Uterus (tissue), 4 donors: Measurements from ENCODE around the gene C4orf50. TPM values are rescaled to one million over a fixed set of nuclear protein-coding genes. Genes with fewer than 3 reads are reported as not detected.

ENCODE experiments used
- DNase-seq, 2 donors: peaks; one replicate each; pipeline ENCODE4 v3.0.0-alpha.2; 2019 to 2020
- H3K27ac ChIP-seq, 2 donors: fragments of 200-600 bp; sonication (generic); 1 replicate in 1 of 2; 2 replicates in 1 of 2; pipeline ENCODE4 v1.5.1; 2016 to 2018
- H3K27me3 ChIP-seq, 2 donors: fragments of 200-600 bp; sonication (generic); one replicate each; pipeline ENCODE4 v1.5.1; 2018 to 2019; ENCODE audit warnings: control low read depth in 1 of 2
- H3K36me3 ChIP-seq, 2 donors: fragments of 200-600 bp; sonication (generic); one replicate each; pipeline ENCODE4 v1.5.1; 2019; ENCODE audit warnings: control low read depth in 1 of 2
- H3K4me1 ChIP-seq, 2 donors: fragments of 200-600 bp; sonication (generic); one replicate each; pipeline ENCODE4 v1.5.1; 2018 to 2019; ENCODE audit warnings: control low read depth in 1 of 2
- H3K4me3 ChIP-seq, 2 donors: fragments of 200-600 bp; sonication (generic); 1 replicate in 1 of 2; 2 replicates in 1 of 2; pipeline ENCODE4 v1.5.1; 2018 to 2019; ENCODE audit warnings: mild to moderate bottlenecking in 1 of 2
- H3K9me3 ChIP-seq, 2 donors: fragments of 200-600 bp; sonication (generic); one replicate each; pipeline ENCODE4 v1.5.1; 2019; ENCODE audit warnings: control low read depth in 1 of 2
- POLR2A ChIP-seq, 2 donors: fragments of 450-650 bp; IDR thresholded peaks; one replicate each; pipeline ENCODE4 v1.6.1; 2016; ENCODE audit warnings: antibody characterized with exemption in 2 of 2, mild to moderate bottlenecking in 1 of 2, moderate library complexity in 1 of 2
- intact Hi-C: fragments of 100-400 bp; cut with DNase I; formaldehyde crosslinking; loops from one replicate; pipeline ENCODE4 v1.15.1; 2023; ENCODE audit warnings: low total_unique reads
- total RNA-seq, 4 donors: library from RNA; depleted of rRNA in 3 of 4; stranded (reverse); fragments of >200 nt in 3 of 4; gene quantifications; one replicate each; pipeline versions ENCODE4 v1.1.0 to v1.2.4, GENCODE V29; 2014 to 2023
- TF ChIP-seq, protein P1 (sequence below), 4 experiments: fragments of 200-600 bp in 2 of 4; fragments of 450-650 bp in 2 of 4; sonication (generic) in 2 of 4; IDR thresholded peaks; one replicate each; pipeline ENCODE4 v1.5.1; 2016 to 2019; ENCODE audit warnings: antibody characterized with exemption in 4 of 4, mild to moderate bottlenecking in 2 of 4, moderate library complexity in 1 of 4
- donor health status: DM: yes; HTN: yes; CAD: no.

Gene C4orf50
- total RNA-seq, 4 donors from 2014 or later, result under 0.01 to 0.07 TPM; not detected in 2

DNA sequence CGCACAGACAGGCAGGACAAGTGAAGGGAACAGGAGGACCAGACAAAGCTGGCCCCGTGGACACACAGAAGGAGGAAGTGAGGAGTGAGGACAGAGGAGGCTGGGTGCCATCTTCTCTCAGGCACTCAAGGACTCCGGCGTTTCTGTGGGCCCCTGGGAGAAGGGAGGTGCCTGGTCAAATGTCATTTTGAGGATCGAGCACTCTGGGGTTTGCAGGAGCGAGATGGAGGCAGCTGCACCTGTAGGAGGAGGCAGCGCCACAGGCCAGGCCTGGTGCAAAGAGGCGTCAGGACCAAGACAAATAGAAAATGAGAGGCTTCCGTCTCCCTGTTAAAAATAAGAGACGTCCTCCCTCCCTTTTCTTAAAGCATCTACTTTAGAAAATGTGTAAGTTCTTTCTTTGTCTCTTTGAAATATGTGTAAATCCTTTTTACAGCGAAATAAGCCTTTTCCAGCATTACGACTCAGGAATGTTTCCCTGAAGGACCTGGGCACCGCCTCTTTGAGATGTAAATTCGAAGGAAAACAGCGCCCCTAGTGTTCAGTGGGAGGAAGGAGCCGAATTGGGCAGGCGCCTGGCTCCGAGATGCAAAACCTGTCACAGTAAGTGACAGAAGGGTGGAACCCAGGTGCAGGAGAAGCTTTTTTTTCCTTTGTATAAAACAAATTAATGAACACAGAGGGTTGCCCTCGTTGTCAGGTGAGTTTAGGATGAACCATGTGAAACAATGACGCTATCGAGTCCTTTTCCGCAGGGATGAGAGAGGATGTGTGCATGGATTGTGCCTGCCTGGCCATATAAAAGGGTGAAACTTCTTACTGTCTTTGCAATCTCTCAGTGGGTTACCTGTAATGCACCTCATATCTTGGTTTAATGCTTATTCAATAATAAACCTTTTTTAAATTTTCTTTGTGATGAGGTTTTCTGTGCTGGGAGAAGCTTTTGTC is 1.4 kb upstream of the C4orf50 start:
- Histone ChIP-seq H3K4me1 (no peaks in the 10 kb centered on the region), H3K36me3 (no peaks in the 10 kb centered on the region), H3K27me3 (no peaks in the 10 kb centered on the region), H3K4me3 (no peak overlapping the region), H3K9me3 (no peaks in the 10 kb centered on the region), H3K27ac (no peak overlapping the region)
- peak in 1 of 2 donors; percentile 24 for DNase-seq
- intact Hi-C loops, result no loop called here
- TF ChIP-seq, protein P1, sequence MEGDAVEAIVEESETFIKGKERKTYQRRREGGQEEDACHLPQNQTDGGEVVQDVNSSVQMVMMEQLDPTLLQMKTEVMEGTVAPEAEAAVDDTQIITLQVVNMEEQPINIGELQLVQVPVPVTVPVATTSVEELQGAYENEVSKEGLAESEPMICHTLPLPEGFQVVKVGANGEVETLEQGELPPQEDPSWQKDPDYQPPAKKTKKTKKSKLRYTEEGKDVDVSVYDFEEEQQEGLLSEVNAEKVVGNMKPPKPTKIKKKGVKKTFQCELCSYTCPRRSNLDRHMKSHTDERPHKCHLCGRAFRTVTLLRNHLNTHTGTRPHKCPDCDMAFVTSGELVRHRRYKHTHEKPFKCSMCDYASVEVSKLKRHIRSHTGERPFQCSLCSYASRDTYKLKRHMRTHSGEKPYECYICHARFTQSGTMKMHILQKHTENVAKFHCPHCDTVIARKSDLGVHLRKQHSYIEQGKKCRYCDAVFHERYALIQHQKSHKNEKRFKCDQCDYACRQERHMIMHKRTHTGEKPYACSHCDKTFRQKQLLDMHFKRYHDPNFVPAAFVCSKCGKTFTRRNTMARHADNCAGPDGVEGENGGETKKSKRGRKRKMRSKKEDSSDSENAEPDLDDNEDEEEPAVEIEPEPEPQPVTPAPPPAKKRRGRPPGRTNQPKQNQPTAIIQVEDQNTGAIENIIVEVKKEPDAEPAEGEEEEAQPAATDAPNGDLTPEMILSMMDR (IDR thresholded peaks at IDR 0.05), result peak; percentile 51 to 69 (median 62)
- TF ChIP-seq POLR2A (IDR thresholded peaks at IDR 0.05), result no peak

DNA sequence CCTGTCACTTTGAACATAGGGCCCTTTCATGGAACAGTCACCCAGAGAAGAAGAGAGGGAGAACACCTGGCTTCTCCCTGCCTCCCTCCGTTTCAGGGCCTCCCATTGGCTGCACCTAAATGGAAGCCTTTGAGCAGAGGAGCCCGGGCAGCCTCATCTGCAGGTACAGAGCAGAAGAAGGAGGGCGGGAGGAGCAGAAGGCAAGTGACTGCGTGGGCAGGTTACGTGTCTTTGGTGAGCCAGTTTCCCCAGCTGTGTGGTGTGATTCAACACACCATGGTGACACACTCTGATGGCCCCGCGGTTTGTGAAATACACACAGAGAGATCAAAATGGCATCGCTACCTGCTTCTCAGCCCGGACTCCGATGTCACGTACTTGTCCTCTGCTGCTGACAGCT is 431 bp downstream of the C4orf50 start:
- intact Hi-C loops, result no loop called here
- no peak for TF ChIP-seq POLR2A (IDR thresholded peaks at IDR 0.05)
- TF ChIP-seq, protein P1 (IDR thresholded peaks at IDR 0.05), result no peak

DNA sequence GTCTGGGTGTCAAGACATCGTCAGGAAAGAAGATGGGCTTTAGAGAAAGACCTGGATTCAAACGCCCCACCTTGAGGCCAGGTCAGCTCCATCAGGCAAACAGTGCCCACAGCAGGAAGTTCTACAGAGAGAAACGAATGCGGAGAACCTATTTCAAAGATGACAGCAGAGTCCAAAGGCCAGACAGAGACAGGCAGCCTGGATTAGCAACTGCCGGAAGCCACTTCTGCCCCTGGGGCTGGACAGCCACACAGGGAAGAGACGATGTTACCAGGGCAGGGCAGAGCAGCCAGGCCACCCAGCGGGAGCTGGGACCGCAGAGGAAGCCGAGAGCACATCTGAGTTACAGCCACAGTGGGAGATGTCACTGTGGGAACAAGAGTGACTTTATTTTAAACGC is 1.2 kb downstream of the C4orf50 start:
- no peak for TF ChIP-seq POLR2A (IDR thresholded peaks at IDR 0.05)
- TF ChIP-seq, protein P1 (IDR thresholded peaks at IDR 0.05), result no peak
- Histone ChIP-seq H3K27me3 (no peaks in the 10 kb centered on the region), H3K4me1 (no peaks in the 10 kb centered on the region), H3K27ac (no peak overlapping the region), H3K36me3 (no peaks in the 10 kb centered on the region), H3K9me3 (no peaks in the 10 kb centered on the region), H3K4me3 (no peak overlapping the region)
- no peak for DNase-seq
- intact Hi-C loops, result no loop called here

More for the DNA sequence above, 431 bp downstream of the C4orf50 start:
- Histone ChIP-seq H3K9me3 (no peaks in the 10 kb centered on the region), H3K4me1 (no peaks in the 10 kb centered on the region), H3K27me3 (no peaks in the 10 kb centered on the region), H3K4me3 (no peak overlapping the region), H3K27ac (no peak overlapping the region), H3K36me3 (no peaks in the 10 kb centered on the region)
- no peak for DNase-seq

DNA sequence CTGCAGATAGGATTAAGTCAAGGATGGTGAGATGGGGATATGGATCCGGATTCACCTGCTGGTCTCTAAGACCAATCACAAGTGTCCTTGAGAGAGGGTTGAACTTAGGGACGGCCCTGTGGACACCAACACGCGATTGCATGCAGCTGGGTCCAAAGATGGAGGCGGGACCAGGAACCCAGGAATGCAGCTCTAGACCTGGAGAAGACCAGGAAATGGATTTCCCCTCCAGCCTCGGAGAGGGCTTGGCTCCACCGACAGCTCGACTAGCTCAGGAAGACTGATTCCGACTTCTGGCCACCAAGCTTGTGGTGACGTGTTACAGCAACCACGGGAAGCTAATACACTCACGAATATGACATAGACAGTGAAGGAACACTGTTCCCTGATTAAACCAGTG is 4.7 kb downstream of the C4orf50 start:
- Histone ChIP-seq H3K36me3 (no peaks in the 10 kb centered on the region), H3K4me1 (no peaks in the 10 kb centered on the region), H3K27me3 (no peaks in the 10 kb centered on the region), H3K9me3 (no peaks in the 10 kb centered on the region), H3K4me3 (no peak overlapping the region), H3K27ac (no peak overlapping the region)
- no peak for DNase-seq
- TF ChIP-seq, protein P1 (IDR thresholded peaks at IDR 0.05), result no peak
- no peak for TF ChIP-seq POLR2A (IDR thresholded peaks at IDR 0.05)
- intact Hi-C loops, result no loop called here

DNA sequence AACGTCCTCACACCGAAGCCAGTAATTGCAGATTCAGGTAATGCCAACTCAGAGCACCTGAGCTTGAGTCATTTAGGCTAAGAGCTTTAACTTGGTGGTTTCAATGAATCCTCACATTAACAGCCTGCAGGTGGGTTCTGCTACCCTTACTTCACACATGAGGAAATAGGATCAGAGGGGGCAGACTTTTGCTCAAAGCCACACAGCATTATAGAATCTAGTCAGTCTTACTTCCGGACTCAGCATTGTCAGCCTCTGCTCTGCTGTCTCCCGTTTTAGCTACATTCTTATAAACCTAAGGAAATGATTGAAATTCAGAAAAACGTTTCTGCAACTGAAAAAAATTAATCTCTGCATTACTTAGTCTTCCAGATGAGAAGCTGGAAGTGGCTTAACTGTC is 6.0 kb downstream of the C4orf50 start:
- no peaks in the 10 kb centered on the region for H3K36me3 ChIP-seq
- intact Hi-C loops, result no loop called here
- no peaks in the 10 kb centered on the region for H3K9me3 ChIP-seq
- H3K4me1 ChIP-seq, result no peaks in the 10 kb centered on the region
- TF ChIP-seq, protein P1 (IDR thresholded peaks at IDR 0.05), result no peak
- TF ChIP-seq POLR2A (IDR thresholded peaks at IDR 0.05), result no peak
- no peak overlapping the region for H3K4me3 ChIP-seq
- no peak overlapping the region for H3K27ac ChIP-seq
- DNase-seq, result no peak
- no peaks in the 10 kb centered on the region for H3K27me3 ChIP-seq
